UCSD-AML1 (cell line): ENCODE measurements around the gene WDR49.
"Not testable (repeated sequence)": the region's sequence is repeated elsewhere in the genome, so short reads cannot be mapped to it uniquely, and the experiment has no call there.

Source experiments
- DNase-seq: peaks from one replicate; lab custom pipeline; 2025; ENCODE audit not compliant: unreplicated experiment; lab: John Stamatoyannopoulos, UW

WDR49 gene

GRCh38 chr3:167615030-167615429 lies 38.7 kb downstream of the WDR49 start:
- DNase-seq = no peak

GRCh38 chr3:167614196-167614595 lies 39.5 kb downstream of the WDR49 start:
- DNase-seq = not testable (repeated sequence)

- DNase-seq = no peak
Measured at GRCh38 chr3:167611718-167612117, 42.0 kb downstream of the WDR49 start.

DNA sequence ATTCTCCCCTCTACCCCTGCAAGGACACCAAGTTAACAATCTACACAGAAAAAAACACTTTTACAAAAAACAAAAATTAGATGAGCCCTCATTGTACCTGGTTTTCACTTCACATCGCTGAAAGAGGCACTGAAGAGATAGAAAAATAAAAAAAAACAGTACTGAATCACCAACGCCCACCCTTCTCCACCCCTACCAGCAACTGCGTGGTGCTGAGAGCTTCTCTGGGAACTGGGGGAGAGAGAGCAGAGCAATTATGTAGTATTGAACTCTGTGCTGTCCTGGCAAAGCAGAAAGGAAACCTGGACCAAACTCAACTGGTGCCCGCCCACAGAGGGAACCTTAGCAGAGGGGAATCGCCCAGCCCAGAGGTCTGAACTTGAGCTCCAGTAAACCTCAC lies 44.6 kb downstream of the WDR49 start:
- no peak for DNase-seq

DNA sequence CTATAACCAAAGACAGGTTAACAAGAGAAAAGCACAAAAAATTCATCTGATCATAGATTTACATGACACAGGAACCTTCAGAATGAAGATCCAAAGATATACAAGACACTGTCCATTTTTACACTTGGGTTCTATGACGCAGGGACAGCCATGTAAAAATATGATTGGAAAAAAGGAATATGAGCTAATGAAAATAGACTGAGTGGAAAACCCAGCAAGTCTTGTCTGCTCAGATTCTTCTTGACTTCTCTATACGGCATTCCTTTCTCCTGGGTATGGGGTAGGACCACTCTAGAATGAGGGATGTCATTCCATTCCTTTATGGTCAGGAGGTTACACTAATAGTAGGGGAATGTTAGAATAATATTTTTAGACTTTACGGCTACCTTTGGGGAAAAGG lies 46.9 kb downstream of the WDR49 start:
- DNase-seq = no peak

DNA sequence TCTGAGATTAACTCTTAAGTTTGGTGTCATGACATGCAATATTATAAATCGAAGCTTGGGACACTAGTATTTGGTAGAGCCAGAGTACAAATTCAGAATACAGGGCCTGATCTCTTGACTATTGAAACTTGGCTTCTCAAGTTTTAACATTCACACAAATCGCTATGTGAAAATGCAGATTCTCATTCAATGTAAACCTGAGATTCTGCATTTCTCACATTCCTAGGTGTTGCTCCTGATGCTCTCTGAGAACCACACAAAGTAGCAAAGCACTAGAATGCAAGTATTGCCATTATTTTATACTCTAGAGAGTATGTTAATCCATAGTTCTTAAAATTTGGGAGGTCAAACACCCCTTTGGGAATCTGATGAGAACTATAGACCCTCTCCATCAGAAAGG lies 47.9 kb downstream of the WDR49 start:
- no peak for DNase-seq

- no peak for DNase-seq
Measured at GRCh38 chr3:167602041-167602440, 51.7 kb downstream of the WDR49 start.

DNA sequence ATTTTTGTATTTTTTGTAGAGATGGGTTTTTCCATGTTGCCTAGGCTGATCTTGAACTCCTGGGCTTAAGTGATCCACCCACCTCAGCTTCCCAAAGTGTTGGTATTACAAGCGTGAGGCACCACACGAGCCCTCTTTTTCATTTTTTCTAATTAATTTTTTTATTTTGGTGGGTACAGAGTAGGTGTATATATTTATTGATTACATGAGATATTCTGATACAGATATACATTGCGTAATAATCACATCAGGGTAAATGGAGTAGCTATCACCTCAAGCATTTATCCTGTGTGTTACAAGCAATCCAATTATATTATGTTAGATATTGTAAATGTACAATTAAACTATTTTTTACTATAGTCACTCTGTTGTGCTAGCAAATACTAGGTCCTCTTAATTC lies 66.1 kb downstream of the WDR49 start:
- no peak for DNase-seq

GRCh38 chr3:167575000-167575600 lies 78.6 kb downstream of the WDR49 start:
- DNase-seq = no peak

- DNase-seq = no peak
Measured at GRCh38 chr3:167572991-167573390, 80.8 kb downstream of the WDR49 start.

GRCh38 chr3:167568634-167569033 lies 85.1 kb downstream of the WDR49 start:
- no peak for DNase-seq

DNA sequence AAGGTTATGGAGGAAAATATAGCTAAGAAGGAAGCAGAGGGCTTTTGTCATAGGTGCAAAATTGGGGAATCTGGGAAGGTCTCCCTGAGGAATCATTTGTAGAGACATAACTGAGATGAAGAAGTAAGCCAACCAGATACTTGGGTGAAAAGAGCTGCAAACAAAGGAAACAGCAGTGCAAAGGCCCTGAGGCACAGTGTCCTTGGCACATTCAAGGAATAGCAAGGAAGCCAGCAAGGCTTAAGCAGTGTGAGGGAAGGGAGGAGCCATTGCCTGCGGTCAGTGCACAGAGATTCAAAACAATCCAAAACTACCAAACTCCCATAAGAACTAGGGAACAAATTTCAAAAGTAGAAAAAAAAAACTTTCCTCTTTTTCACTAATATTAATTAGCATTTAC lies 88.3 kb downstream of the WDR49 start:
- DNase-seq = no peak

DNA sequence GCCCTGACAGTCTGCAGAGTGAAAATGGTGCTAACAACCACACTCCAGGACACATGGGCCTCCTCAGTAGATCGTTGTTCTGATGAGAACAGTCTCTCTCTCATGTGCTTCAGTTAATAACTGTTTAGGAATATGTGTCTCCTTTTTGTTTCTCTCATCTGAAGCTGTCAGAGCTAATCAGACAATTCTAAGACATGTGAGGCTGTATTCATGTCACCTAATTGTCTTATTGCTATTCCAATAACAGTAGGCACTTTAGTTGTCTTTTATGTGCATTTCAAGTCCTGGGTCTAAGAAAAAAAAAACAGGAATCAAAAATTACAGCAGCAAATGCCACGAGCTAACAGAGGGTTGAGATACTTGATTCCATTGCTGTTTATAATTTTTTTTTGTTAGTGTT lies 89.1 kb downstream of the WDR49 start:
- no peak for DNase-seq

DNA sequence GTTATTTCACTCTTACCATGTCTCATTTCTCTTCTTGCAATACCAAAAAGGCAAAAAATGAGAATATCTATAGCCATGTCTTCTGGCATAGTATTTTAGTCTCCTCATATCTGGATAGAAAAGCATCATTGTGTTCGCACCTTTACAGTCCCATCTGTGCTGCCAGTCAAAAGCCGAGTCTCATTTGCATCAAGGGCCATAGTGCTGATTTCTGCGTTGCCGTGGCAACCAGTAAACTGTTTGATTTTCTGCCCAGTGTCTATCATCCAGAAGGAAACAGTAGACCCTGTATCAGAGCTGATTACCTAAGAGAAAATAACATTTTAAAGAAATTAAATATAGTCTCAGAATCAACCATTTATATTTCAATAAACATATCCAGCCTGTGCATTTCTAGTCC lies 93.8 kb downstream of the WDR49 start:
- DNase-seq = no peak

DNA sequence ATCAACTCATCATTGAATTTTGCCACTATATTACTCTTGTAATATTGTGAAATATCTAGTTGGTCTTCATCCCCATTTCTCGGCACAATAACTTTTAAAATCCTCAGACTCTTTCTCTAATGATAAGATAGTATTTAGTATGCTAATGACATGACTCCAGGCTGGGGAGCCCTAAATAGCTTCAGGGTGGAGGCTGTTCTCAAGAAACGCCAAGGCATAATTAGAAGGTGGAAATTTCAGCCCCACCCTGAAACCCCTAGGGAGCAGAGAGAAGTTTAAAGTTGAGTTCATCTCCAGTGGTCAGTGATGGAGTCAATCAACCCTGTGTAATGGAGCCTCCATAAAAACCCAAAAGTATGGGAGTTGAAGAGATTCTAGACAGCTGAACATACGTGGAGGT lies 98.8 kb downstream of the WDR49 start:
- DNase-seq = no peak

- DNase-seq = no peak
Measured at GRCh38 chr3:167538081-167538480, 115.7 kb downstream of the WDR49 start.

DNA sequence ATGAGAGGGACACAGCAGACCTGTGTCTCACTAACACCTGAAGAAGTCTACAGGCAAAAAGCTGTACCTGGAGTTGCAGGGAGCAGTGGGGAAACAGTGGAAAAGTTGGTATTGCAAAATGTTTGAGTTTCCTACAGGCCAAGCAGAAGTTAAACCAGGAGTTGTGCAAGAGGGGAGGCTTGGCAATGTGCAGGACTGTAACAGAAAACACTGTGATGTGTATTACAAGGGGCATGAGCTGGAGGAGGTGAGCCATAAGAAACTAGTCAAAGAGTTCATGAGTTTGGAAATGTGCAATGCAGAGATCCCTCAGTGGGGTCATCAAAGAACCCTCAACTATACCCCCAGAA lies 132.8 kb downstream of the WDR49 start:
- no peak for DNase-seq

DNA sequence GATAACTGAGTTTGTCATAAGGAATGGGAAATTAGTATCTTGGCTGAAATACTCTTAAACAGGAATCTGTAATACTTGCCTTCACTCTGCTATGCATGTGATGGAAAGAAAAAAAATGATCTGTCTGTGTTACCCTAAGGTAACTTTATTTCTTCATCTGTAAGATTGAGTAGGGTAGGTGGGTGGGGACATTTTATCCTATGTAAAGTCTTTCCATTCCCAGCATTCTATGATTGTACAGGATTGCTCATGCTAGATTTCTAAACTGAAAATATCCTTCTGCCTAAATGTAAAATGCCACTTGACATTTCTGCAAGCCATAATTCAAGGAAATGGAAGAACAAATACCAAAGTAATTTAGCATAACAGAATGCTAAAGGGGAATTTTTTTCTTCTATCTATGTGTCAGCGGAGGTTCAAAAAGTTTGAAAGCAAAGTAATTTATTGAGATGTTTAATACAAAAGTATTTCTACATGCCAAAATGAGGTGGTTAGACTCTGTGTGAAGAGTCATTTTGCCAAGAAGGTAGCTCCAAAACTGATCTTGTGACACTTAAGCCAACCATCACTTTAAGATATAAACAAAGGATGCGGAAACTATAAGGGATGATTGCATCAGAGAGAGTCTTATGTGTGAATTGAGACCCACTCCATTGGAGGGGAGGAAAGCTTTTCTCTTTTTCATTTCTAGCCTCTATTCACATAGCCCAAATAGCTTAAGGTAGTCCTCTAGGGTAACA lies 133.3 kb downstream of the WDR49 start:
- no peak for DNase-seq

DNA sequence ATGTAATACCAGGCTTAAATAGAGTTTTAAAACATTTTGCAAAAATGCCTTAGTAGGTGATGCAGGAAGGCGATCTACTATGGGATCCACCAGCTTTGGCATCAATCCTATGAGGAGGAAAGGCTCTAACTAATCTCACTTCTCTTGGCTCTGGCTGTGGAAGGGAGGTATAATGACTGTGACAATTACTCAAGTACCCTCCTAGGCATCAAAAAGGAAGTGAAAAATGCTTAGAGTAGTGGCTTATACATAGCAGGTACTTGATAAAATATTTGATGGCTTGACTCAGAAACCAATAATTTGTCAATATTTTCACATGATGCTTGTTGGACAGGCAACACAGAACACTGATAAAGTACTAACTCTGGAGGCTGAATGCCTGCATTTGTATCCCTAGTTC lies 145.8 kb downstream of the WDR49 start:
- no peak for DNase-seq

GRCh38 chr3:167502401-167502800 lies 151.3 kb downstream of the WDR49 start:
- DNase-seq = no peak

DNA sequence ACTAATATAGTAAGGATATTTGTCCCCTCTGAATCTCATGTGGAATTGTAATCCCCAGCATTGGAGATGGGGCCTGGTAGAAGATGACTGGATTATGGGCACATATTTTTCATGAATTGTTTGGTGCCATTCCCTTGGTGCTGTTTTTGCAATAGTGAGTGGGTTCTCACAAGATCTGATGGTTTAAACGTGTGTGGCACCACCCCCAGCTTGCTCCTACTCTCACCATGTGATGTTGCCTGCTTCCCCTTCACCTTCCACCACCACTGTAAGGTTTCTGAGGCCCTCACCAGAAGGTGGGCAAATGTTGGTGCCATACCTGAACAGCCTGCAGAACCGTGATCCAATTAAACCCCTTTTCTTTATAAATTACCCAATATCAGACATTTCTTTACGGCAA lies 151.8 kb downstream of the WDR49 start:
- DNase-seq = no peak

DNA sequence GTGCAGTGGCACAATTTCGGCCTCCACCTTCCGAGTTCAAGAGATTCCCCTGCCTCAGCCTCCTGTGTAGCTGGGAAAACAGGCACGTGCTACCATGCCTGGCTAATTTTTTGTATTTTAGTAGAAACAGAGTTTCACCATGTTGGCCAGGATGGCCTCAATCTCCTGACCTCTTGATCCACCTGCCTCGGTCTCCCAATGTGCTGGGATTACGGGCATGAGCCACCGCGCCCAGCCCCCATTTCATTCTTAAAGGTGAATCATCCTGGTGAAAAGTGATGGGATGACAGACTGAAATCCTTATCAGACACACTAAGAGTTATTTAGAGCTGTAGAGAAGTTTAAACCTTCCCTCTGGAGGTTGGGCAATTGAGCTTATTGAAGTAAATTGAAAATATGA lies 155.8 kb downstream of the WDR49 start:
- DNase-seq = no peak

DNA sequence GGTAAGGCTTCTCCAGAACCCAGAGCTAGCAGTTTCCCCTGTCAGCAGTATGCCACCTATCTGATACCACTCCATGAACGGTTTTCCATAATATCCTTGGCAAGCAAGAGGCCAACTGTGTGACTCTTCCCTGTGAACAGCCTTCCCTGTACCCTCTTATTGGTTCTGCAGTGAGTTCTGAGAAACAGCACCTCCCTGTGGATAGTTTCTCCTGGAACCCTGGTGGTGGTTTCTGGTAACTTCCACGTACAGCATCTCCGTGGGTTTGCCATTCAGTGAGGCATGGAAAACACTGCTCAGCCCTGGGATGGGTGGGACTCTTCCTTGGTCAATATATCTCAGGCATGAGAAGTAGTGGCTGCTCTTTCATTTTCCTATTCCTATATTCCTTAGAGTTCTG lies 160.5 kb downstream of the WDR49 start:
- DNase-seq = peak; percentile 8
